GM12864 (cell line): ENCODE measurements around the gene ICAM4.
A peak's percentile ranks its signal among the peaks of the same experiment; 100 is the strongest.

ENCODE experiments used
- DNase-seq: peaks from one replicate; pipeline ENCODE4 v3.0.0-alpha.2; 2011; ENCODE audit warnings: low read depth
- H3K4me3 ChIP-seq: 2 replicates; pipeline ENCODE4 v1.5.1; 2011; ENCODE audit warnings: mild to moderate bottlenecking, low read depth, low read length, control low read depth
- CTCF ChIP-seq: IDR thresholded peaks from 2 replicates; pipeline ENCODE4 v1.5.1; 2011; ENCODE audit warnings: low read depth, mild to moderate bottlenecking, moderate library complexity, low read length, control low read depth, inconsistent platforms; ENCODE audit errors: missing control alignments

Gene ICAM4

DNA sequence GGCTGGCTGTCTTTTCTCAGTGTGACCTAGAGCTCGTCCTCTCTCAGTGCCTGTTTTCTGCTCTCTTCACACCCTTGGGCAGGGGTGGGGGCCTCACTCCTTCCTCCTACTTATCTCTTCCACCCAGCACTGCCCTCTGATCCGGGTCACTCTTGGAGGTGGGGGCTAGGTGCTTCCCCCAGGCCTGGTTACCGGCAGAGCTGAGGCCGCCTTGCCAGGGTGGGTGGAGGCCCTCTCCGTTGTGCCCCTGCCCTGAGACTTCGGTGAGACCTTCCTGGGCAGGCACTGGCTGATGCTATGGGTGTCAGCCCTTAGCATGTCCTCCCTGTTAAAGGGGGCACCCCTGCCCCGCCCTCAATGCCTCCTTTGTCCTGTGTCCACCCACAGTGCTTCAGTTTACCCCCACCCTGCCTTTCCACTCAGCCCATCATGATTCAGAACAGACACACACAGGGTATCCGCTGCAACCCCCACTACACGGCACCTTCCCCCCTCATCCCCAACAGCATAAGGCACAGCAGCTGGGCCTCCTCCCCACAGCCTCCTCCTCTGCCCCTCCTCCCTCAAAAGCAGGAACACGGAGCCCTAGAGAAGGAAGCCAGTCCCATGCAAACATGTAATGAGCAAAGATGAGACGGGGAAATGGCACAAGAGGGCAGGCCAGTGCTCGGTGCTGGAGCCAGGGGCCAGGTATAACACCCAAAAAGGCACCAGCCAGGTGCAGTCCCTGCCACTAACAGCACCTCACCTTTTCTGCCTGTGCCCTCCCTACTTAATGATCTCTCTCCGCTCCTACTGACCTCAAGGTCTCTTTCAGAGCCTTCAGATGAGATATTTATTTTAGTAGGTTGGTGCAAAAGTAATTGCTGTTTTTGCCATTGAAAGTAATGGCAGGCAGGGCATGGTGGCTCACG, 13.0 kb downstream of the ICAM4 start:
- no peak for TF ChIP-seq CTCF
- H3K4me3 ChIP-seq, result no peak overlapping the region
- no peak for DNase-seq

GRCh38 chr19:10305139-10305806, 18.5 kb downstream of the ICAM4 start:
- H3K4me3 ChIP-seq, result no peak overlapping the region
- no peak for DNase-seq
- TF ChIP-seq CTCF, result no peak

DNA sequence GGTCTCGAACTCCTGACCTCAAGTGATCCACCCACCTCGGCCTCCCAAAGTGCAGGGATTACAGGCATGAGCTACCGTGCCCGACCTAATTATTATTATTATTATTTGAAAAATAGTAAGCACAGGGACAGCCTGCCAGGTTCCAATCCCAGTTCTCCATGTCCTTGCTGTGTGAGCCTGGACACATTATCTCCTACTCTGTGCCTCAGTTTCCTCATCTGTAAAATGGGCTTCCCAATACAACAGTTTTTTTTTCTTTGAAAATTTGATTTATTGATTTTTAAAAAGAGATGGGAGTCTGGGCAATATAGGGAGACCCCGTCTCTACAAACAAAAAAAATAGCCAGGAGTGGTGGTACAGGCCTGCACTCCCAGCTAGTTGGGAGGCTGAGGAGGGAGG, 19.6 kb downstream of the ICAM4 start:
- H3K4me3 ChIP-seq, result no peak overlapping the region
- no peak for DNase-seq
- no peak for TF ChIP-seq CTCF

DNA sequence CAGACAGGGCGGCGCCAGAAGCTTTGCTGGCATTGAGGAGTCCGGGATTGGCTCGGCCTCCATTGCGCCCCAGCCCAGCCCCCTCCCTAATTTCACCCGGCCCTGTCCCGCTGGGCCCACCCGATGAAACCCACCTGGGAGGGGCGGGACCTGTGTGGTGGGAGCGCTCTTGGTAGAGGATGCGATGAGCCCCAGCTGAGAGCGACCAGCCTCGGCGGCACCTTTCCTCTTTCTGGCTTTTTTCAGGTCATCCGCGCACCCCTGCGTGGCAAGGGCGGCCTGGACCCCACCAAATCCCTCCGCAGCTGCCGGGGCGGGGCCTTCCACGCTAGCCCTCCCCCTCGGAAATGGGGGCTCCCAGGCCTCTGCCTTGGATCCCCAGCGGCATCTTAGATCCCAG, 22.7 kb downstream of the ICAM4 start, which contains the start of gene ZGLP1:
TSS of gene ZGLP1 (minus strand) at position 393 of the 400 bp plus-strand sequence.
- H3K4me3 ChIP-seq, result no peak within 1 kb of the TSS
- no peak for DNase-seq
- no peak for TF ChIP-seq CTCF

GRCh38 chr19:10315335-10316214, 28.8 kb downstream of the ICAM4 start, which contains the start of gene FDX2:
Gene FDX2, minus strand, starts transcription at chr19:10316015. Its CDS starts 19 bp downstream, at chr19:10315996.
- DNase-seq, result peak; percentile 59
- no peak for TF ChIP-seq CTCF
- peak within 1 kb of the TSS; percentile 87 for H3K4me3 ChIP-seq

- no peak overlapping the region; the same call in 1 of the 2 replicates for H3K4me3 ChIP-seq
Measured at GRCh38 chr19:10316229-10317044, 29.7 kb downstream of the ICAM4 start.

More at GRCh38 chr19:10316229-10317044, 29.7 kb downstream of the ICAM4 start:
- TF ChIP-seq CTCF, result no peak
- DNase-seq, result no peak
